GM23338 (cell line): Measurements from ENCODE around the gene TRIM37.

ENCODE experiments used
- EZH2phosphoT487 ChIP-seq: fragments of 200-600 bp; sonication (generic); IDR thresholded peaks from one replicate; pipeline ENCODE4 v1.8.1; 2018; ENCODE audit warnings: antibody characterized with exemption; ENCODE audit not compliant: unreplicated experiment
- TF ChIP-seq, protein P1 (sequence below), 2 experiments: fragments of 200-600 bp in 1 of 2; sonication (generic) in 1 of 2; conservative IDR thresholded peaks; 2 replicates each; pipeline versions ENCODE4 v1.5.1 to v1.6.1; 2016 to 2017; ENCODE audit warnings: antibody characterized with exemption in 2 of 2, low read depth in 2 of 2, mild to moderate bottlenecking in 2 of 2, moderate library complexity in 1 of 2

DNA sequence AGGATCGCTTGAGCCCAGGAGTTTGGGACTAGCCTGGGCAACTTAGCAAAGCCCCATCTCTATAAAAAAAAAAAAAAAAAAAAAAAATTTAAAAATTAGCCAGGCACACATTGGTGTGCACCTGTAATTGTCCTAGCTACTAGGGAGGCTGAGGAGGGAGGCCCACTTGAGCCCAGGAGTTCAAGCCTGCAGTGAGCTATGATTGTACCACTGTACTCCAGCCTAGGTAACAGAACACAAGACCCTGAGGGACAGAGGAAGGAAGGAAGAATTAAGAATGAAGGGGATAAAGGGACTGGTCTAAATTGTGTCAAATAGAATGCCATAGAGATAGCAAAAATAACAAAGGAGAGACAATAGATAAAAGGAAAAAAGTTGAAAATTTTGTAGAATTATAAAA, 102.8 kb downstream of the TRIM37 start:
- TF ChIP-seq, protein P1, sequence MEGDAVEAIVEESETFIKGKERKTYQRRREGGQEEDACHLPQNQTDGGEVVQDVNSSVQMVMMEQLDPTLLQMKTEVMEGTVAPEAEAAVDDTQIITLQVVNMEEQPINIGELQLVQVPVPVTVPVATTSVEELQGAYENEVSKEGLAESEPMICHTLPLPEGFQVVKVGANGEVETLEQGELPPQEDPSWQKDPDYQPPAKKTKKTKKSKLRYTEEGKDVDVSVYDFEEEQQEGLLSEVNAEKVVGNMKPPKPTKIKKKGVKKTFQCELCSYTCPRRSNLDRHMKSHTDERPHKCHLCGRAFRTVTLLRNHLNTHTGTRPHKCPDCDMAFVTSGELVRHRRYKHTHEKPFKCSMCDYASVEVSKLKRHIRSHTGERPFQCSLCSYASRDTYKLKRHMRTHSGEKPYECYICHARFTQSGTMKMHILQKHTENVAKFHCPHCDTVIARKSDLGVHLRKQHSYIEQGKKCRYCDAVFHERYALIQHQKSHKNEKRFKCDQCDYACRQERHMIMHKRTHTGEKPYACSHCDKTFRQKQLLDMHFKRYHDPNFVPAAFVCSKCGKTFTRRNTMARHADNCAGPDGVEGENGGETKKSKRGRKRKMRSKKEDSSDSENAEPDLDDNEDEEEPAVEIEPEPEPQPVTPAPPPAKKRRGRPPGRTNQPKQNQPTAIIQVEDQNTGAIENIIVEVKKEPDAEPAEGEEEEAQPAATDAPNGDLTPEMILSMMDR (conservative IDR thresholded peaks at IDR 0.05; ENCODE audit: low read depth in 2 of 2): no peak
- TF ChIP-seq EZH2phosphoT487: no peak
